ENCODE results near the gene KDM4C.

The KDM4C gene

GRCh38 chr9:7094576-7094975 lies 336.8 kb downstream of the KDM4C start:
- intact Hi-C loops (cut with DNase I): no loop called here
- no peak for DNase-seq

- intact Hi-C loops (cut with DNase I): no loop called here
- no peak for DNase-seq
Observed at GRCh38 chr9:7095058-7095457, 337.3 kb downstream of the KDM4C start.

GRCh38 chr9:7097040-7097715 lies 339.4 kb downstream of the KDM4C start:
- intact Hi-C loops (cut with DNase I): no loop called here
- DNase-seq: no peak

- no peak for DNase-seq
- intact Hi-C loops (cut with DNase I): no loop called here
Observed at GRCh38 chr9:7097785-7098752, 340.3 kb downstream of the KDM4C start.

GRCh38 chr9:7103367-7103766 lies 345.6 kb downstream of the KDM4C start:
- no peak for DNase-seq
- intact Hi-C loops (cut with DNase I): no loop called here

- DNase-seq: no peak
- intact Hi-C loops (cut with DNase I): no loop called here
Observed at GRCh38 chr9:7103771-7104170, 346.0 kb downstream of the KDM4C start.

GRCh38 chr9:7104625-7105024 lies 346.9 kb downstream of the KDM4C start:
- intact Hi-C loops (cut with DNase I): no loop called here
- peak in 3 of 42 donors; percentile 11 to 18 (median 14) for DNase-seq

- DNase-seq: no peak
- intact Hi-C loops (cut with DNase I): no loop called here
Observed at GRCh38 chr9:7105095-7105494, 347.3 kb downstream of the KDM4C start.

GRCh38 chr9:7108936-7109335 lies 351.2 kb downstream of the KDM4C start:
- DNase-seq: no peak
- intact Hi-C loops (cut with DNase I): no loop called here

- intact Hi-C loops (cut with DNase I): no loop called here
- peak in 6 of 42 donors; percentile 4 to 63 (median 30) for DNase-seq
Observed at GRCh38 chr9:7111413-7111812, 353.6 kb downstream of the KDM4C start.

- DNase-seq: no peak
- intact Hi-C loops (cut with DNase I): no loop called here
Observed at GRCh38 chr9:7115606-7116005, 357.8 kb downstream of the KDM4C start.

- intact Hi-C loops (cut with DNase I): no loop called here
- DNase-seq: no peak
Observed at GRCh38 chr9:7117676-7118561, 360.1 kb downstream of the KDM4C start.

GRCh38 chr9:7118633-7119032 lies 360.9 kb downstream of the KDM4C start:
- intact Hi-C loops (cut with DNase I): no loop called here
- no peak for DNase-seq

GRCh38 chr9:7119612-7120011 lies 361.8 kb downstream of the KDM4C start:
- intact Hi-C loops (cut with DNase I): no loop called here
- DNase-seq: no peak

GRCh38 chr9:7121055-7121454 lies 363.3 kb downstream of the KDM4C start:
- DNase-seq: no peak
- intact Hi-C loops (cut with DNase I): no loop called here

GRCh38 chr9:7121664-7122063 lies 363.9 kb downstream of the KDM4C start:
- intact Hi-C loops (cut with DNase I): no loop called here

GRCh38 chr9:7123743-7124142 lies 366.0 kb downstream of the KDM4C start:
- intact Hi-C loops (cut with DNase I): no loop called here
- no peak for DNase-seq

More at GRCh38 chr9:7121664-7122063, 363.9 kb downstream of the KDM4C start:
- no peak for DNase-seq

GRCh38 chr9:7125231-7125630 lies 367.5 kb downstream of the KDM4C start:
- no peak for DNase-seq
- intact Hi-C loops (cut with DNase I): no loop called here

GRCh38 chr9:7129391-7129790 lies 371.6 kb downstream of the KDM4C start:
- DNase-seq: no peak
- intact Hi-C loops (cut with DNase I): no loop called here
